ENCODE data around the gene TCP11L1. TPM values are rescaled to one million over a fixed set of nuclear protein-coding genes. Genes with fewer than 3 reads are reported as not detected.
A peak's percentile ranks its signal among the peaks of the same experiment; 100 is the strongest.
"Not testable (repeated sequence)": the region's sequence is repeated elsewhere in the genome, so short reads cannot be mapped to it uniquely, and the experiment has no call there.

Gene TCP11L1
- 7.6 TPM for total RNA-seq

GRCh38 chr11:33039274-33040032 is at the start of gene TCP11L1:
TCP11L1 (plus strand) TSS chr11:33039572; CDS start chr11:33043774, 4,202 bp downstream.
- peak; percentile 80 for ATAC-seq

GRCh38 chr11:32990481-32990880 is 48.9 kb upstream of the TCP11L1 start:
- ATAC-seq, result no peak

GRCh38 chr11:32991427-32991826 is 47.9 kb upstream of the TCP11L1 start:
- ATAC-seq, result no peak

GRCh38 chr11:32991898-32992297 is 47.5 kb upstream of the TCP11L1 start:
- no peak for ATAC-seq

GRCh38 chr11:33000181-33000580 is 39.2 kb upstream of the TCP11L1 start:
- no peak for ATAC-seq

- ATAC-seq, result no peak
Measured at GRCh38 chr11:33001281-33001680, 38.1 kb upstream of the TCP11L1 start.

GRCh38 chr11:33001751-33002542 is 37.4 kb upstream of the TCP11L1 start:
- ATAC-seq, result no peak

GRCh38 chr11:33005175-33005574 is 34.2 kb upstream of the TCP11L1 start:
- ATAC-seq, result peak; percentile 54

- ATAC-seq, result no peak
Measured at GRCh38 chr11:33006010-33006409, 33.4 kb upstream of the TCP11L1 start.

- no peak for ATAC-seq
Measured at GRCh38 chr11:33013755-33014154, 25.6 kb upstream of the TCP11L1 start.

GRCh38 chr11:33015621-33016551 is 23.5 kb upstream of the TCP11L1 start, which contains the start of gene DEPDC7:
DEPDC7 (plus strand) TSS chr11:33015878; CDS start chr11:33015956, 78 bp downstream.
- ATAC-seq, result peak; percentile 93

GRCh38 chr11:33016654-33017053 is 22.7 kb upstream of the TCP11L1 start:
- no peak for ATAC-seq

GRCh38 chr11:33017478-33017877 is 21.9 kb upstream of the TCP11L1 start:
- no peak for ATAC-seq

- no peak for ATAC-seq
Measured at GRCh38 chr11:33017965-33018364, 21.4 kb upstream of the TCP11L1 start.

GRCh38 chr11:33018840-33019239 is 20.5 kb upstream of the TCP11L1 start:
- ATAC-seq, result no peak

GRCh38 chr11:33021501-33021900 is 17.9 kb upstream of the TCP11L1 start:
- ATAC-seq, result peak; percentile 26

GRCh38 chr11:33021937-33022336 is 17.4 kb upstream of the TCP11L1 start:
- ATAC-seq, result no peak

- no peak for ATAC-seq
Measured at GRCh38 chr11:33025339-33025722, 14.0 kb upstream of the TCP11L1 start.

- no peak for ATAC-seq
Measured at GRCh38 chr11:33027233-33027632, 12.1 kb upstream of the TCP11L1 start.

GRCh38 chr11:33027846-33028536 is 11.4 kb upstream of the TCP11L1 start:
- no peak for ATAC-seq

GRCh38 chr11:33028537-33028914 is 10.8 kb upstream of the TCP11L1 start:
- ATAC-seq, result no peak

- not testable (repeated sequence) for ATAC-seq
Measured at GRCh38 chr11:33029218-33029617, 10.2 kb upstream of the TCP11L1 start.
